Muscle layer of duodenum (tissue), 2 donors: ENCODE results near the gene HERPUD2.
A peak's percentile ranks its signal among the peaks of the same experiment; 100 is the strongest.

ENCODE experiments used
- H3K27ac ChIP-seq: one replicate; pipeline ENCODE4 v1.7.0; 2013; ENCODE audit warnings: mild to moderate bottlenecking, low read length
- H3K27me3 ChIP-seq: one replicate; pipeline ENCODE4 v1.7.0; 2013; ENCODE audit warnings: low read depth, mild to moderate bottlenecking, control low read depth, low read length
- H3K36me3 ChIP-seq, 2 donors: one replicate each; pipeline ENCODE4 v1.7.0; 2013; ENCODE audit warnings: low read length in 2 of 2, control low read depth in 1 of 2, mild to moderate bottlenecking in 1 of 2; ENCODE audit not compliant: insufficient read depth in 2 of 2, control insufficient read depth in 1 of 2
- H3K4me1 ChIP-seq, 2 donors: one replicate each; pipeline ENCODE4 v1.7.0; 2013; ENCODE audit warnings: low read length in 2 of 2, mild to moderate bottlenecking in 2 of 2, control low read depth in 1 of 2, moderate library complexity in 1 of 2; ENCODE audit not compliant: insufficient read depth in 2 of 2, control insufficient read depth in 1 of 2
- H3K4me3 ChIP-seq, 2 donors: one replicate each; pipeline ENCODE4 v1.7.0; 2013; ENCODE audit warnings: low read length in 2 of 2, low read depth in 1 of 2, mild to moderate bottlenecking in 1 of 2
- H3K9me3 ChIP-seq, 2 donors: one replicate each; pipeline ENCODE4 v1.7.0; 2013; ENCODE audit warnings: low read length in 2 of 2, control low read depth in 1 of 2, mild to moderate bottlenecking in 1 of 2; ENCODE audit not compliant: control insufficient read depth in 1 of 2
- donor health status: healthy.

The HERPUD2 gene

GRCh38 chr7:35647171-35647574 is 47.8 kb downstream of the HERPUD2 start:
- no peaks in the 10 kb centered on the region for H3K9me3 ChIP-seq
- no peaks in the 10 kb centered on the region for H3K27me3 ChIP-seq
- no peak overlapping the region for H3K4me3 ChIP-seq
- H3K4me1 ChIP-seq: peaks cover 12 to 20% of the 10 kb centered on the region in 2 donors
- H3K27ac ChIP-seq: peak overlapping the region; percentile 43
- H3K36me3 ChIP-seq: peaks cover 0 to 15% of the 10 kb centered on the region in 2 donors

GRCh38 chr7:35646289-35647023 is 48.5 kb downstream of the HERPUD2 start:
- no peaks in the 10 kb centered on the region for H3K9me3 ChIP-seq
- H3K36me3 ChIP-seq: peaks cover 0 to 15% of the 10 kb centered on the region in 2 donors
- H3K27ac ChIP-seq: peak overlapping the region; percentile 43
- H3K4me3 ChIP-seq: no peak overlapping the region
- no peaks in the 10 kb centered on the region for H3K27me3 ChIP-seq
- H3K4me1 ChIP-seq: peaks cover 12 to 20% of the 10 kb centered on the region in 2 donors

GRCh38 chr7:35645691-35646090 is 49.2 kb downstream of the HERPUD2 start:
- peaks cover 0 to 10% of the 10 kb centered on the region in 2 donors for H3K36me3 ChIP-seq

GRCh38 chr7:35630024-35630972 is 64.6 kb downstream of the HERPUD2 start:
- no peak overlapping the region for H3K4me3 ChIP-seq
- H3K4me1 ChIP-seq: no peaks in the 10 kb centered on the region
- H3K9me3 ChIP-seq: no peaks in the 10 kb centered on the region
- no peak overlapping the region for H3K27ac ChIP-seq
- peaks cover 23 to 26% of the 10 kb centered on the region in 2 donors for H3K36me3 ChIP-seq
- no peaks in the 10 kb centered on the region for H3K27me3 ChIP-seq

More at GRCh38 chr7:35645691-35646090, 49.2 kb downstream of the HERPUD2 start:
- no peaks in the 10 kb centered on the region for H3K27me3 ChIP-seq
- no peak overlapping the region for H3K27ac ChIP-seq
- no peaks in the 10 kb centered on the region for H3K9me3 ChIP-seq
- peaks cover 12 to 20% of the 10 kb centered on the region in 2 donors for H3K4me1 ChIP-seq
- H3K4me3 ChIP-seq: no peak overlapping the region

GRCh38 chr7:35624299-35625186 is 70.4 kb downstream of the HERPUD2 start:
- Histone ChIP-seq H3K9me3 (no peaks in the 10 kb centered on the region), H3K27ac (no peak overlapping the region), H3K36me3 (peaks cover 0 to 4% of the 10 kb centered on the region in 2 donors), H3K4me1 (peaks cover 0 to 4% of the 10 kb centered on the region in 2 donors), H3K27me3 (no peaks in the 10 kb centered on the region), H3K4me3 (no peak overlapping the region)

GRCh38 chr7:35623381-35623780 is 71.6 kb downstream of the HERPUD2 start:
- Histone ChIP-seq H3K4me1 (peaks cover 0 to 4% of the 10 kb centered on the region in 2 donors), H3K4me3 (no peak overlapping the region), H3K36me3 (no peaks in the 10 kb centered on the region), H3K9me3 (no peaks in the 10 kb centered on the region), H3K27ac (no peak overlapping the region), H3K27me3 (no peaks in the 10 kb centered on the region)

- Histone ChIP-seq H3K4me1 (peaks cover 0 to 4% of the 10 kb centered on the region in 2 donors), H3K9me3 (no peaks in the 10 kb centered on the region), H3K27ac (no peak overlapping the region), H3K4me3 (no peak overlapping the region), H3K27me3 (no peaks in the 10 kb centered on the region), H3K36me3 (no peaks in the 10 kb centered on the region)
Measured at GRCh38 chr7:35619863-35620262, 75.1 kb downstream of the HERPUD2 start.

GRCh38 chr7:35617041-35617440 is 77.9 kb downstream of the HERPUD2 start:
- Histone ChIP-seq H3K9me3 (no peaks in the 10 kb centered on the region), H3K27me3 (no peaks in the 10 kb centered on the region)

GRCh38 chr7:35613150-35613549 is 81.8 kb downstream of the HERPUD2 start:
- H3K27ac ChIP-seq: no peak overlapping the region
- H3K4me1 ChIP-seq: peaks cover 0 to 3% of the 10 kb centered on the region in 2 donors
- H3K9me3 ChIP-seq: no peaks in the 10 kb centered on the region
- H3K36me3 ChIP-seq: no peaks in the 10 kb centered on the region
- H3K27me3 ChIP-seq: no peaks in the 10 kb centered on the region
- H3K4me3 ChIP-seq: no peak overlapping the region

More at GRCh38 chr7:35617041-35617440, 77.9 kb downstream of the HERPUD2 start:
- H3K4me1 ChIP-seq: peaks cover 0 to 3% of the 10 kb centered on the region in 2 donors
- no peaks in the 10 kb centered on the region for H3K36me3 ChIP-seq
- H3K27ac ChIP-seq: no peak overlapping the region
- no peak overlapping the region for H3K4me3 ChIP-seq

GRCh38 chr7:35605760-35606159 is 89.2 kb downstream of the HERPUD2 start:
- Histone ChIP-seq H3K36me3 (no peaks in the 10 kb centered on the region), H3K4me3 (no peak overlapping the region), H3K4me1 (no peaks in the 10 kb centered on the region), H3K27ac (no peak overlapping the region), H3K27me3 (no peaks in the 10 kb centered on the region), H3K9me3 (no peaks in the 10 kb centered on the region)
